GM12801 (cell line): ENCODE data around the gene MFN2.

Source experiments
- CTCF ChIP-seq: IDR thresholded peaks from one replicate; pipeline ENCODE4 v1.5.1; 2011; ENCODE audit warnings: control low read depth; ENCODE audit not compliant: insufficient read length; ENCODE audit errors: extremely low read depth

Gene MFN2

DNA sequence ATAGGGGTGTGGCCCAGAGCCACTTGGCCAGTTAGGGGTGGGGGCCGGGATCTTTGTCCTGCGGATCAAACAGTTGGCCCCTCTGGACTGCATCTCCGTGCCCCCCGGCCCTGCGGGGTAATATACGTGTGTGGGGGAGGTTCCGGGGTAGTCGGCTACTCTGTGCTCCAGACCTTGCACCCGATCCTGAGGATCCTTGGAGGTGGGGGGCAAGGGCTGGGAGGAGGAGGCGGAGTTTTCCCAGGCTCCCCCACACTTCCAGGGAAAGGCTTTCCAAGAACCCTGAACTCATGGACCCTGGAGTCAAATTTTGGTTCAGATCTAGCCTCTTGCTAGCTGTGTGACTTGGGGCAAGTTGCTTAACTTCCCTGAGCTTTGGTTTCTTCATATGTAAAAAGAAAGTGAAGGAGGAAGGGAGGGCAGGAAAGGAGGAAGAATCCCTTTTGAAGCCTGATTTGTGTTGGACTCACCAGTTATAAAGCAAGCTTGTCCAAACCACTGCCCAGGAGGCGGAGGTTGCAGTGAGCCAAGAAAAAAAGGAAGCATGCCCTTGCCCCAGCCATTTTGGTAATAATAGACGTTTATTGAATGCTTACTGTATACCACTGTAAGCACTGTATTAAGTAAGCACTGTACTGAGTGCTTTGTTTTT lies 39.7 kb downstream of the MFN2 start:
- no peak for TF ChIP-seq CTCF

- TF ChIP-seq CTCF: no peak
These were observed 41.4 kb downstream of the MFN2 start for GRCh38 chr1:12021616-12022015.

- no peak for TF ChIP-seq CTCF
These were observed 41.8 kb downstream of the MFN2 start for GRCh38 chr1:12022036-12022435.

DNA sequence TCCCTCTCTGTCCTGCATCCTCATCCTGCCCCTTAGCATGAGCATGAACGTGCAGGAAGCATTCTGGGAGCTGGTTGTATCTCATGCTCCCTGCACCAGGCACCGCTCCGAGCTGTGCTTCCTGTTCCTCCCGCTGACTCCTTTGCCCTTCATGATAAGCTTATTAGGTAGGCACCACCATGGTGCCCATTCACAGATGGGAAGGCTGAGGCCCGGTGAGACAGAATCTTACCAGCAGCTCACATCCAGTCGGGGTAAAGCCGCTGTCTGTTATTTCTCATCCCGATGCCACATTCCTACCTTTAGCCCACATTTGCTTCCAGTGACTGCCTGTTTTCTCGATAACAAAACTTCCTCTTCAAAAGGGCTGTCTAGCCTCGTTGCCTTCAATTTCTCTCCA lies 46.3 kb downstream of the MFN2 start:
- no peak for TF ChIP-seq CTCF

- TF ChIP-seq CTCF: no peak
These were observed 48.0 kb downstream of the MFN2 start for GRCh38 chr1:12028248-12028647.

DNA sequence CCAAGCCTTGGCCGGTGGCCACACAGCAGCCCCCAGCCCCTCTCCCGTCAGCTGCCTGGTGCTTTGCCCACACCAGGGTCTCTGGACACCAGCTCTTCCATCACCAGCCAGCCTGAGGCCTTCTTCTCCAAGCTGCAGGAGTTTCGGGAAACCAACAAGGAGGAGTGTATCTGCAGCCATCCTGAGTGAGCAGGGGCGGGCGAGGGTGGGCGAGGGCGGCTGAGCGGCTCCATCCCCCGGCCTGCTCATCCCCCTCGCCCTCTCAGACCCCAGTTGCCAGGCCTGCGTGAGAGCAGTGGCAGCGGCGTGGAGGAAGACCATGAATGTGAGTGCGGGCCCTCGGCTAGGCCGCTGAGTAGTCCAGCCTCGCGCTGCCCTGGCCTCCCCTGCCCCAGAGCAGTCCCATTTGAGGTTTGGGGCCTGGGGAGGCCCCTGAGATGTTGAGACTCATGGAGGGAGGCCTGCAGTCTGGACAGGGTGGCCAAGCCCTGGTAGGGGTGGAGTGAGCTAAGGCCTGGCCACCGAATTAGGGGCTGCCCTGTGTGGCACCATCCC lies 48.8 kb downstream of the MFN2 start:
- no peak for TF ChIP-seq CTCF

DNA sequence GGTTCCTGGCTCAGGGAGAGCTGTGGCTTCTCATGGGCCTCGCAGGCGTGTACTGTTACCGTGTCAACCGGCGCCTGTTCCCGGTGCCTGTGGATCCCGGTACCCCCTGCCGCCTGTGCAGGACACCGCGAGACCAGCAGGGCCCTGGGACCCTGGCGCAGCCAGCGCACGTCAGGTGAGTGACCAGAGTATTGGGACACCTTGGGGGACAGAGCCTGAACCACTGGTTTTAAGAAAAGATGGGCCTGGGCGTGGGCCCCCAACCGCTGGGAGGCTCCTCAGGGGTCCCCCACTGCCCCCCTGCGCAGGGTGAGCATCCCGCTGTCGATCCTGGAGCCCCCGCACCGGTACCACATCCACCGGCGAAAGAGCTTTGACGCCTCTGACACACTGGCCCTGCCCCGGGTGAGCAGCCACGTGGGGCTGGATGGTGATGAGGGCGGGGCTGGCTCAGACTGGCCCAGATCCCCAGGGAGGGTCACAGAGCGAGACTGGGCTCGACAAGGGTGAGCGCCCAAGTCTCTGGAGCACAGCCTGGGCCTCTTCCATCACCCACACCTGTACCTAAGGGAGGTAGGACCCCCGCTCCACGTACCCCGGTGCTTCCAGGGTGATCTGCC lies 49.6 kb downstream of the MFN2 start:
- no peak for TF ChIP-seq CTCF
